Transverse colon (tissue), 4 donors: ENCODE results near the gene TRIL. TPM values are rescaled to one million over a fixed set of nuclear protein-coding genes. Genes with fewer than 3 reads are reported as not detected.

ENCODE experiments used
- DNase-seq: peaks from one replicate; pipeline ENCODE4 v3.0.0-alpha.2; 2019
- H3K27ac ChIP-seq, 4 donors: fragments of 200-600 bp; sonication (generic); 2 replicates each; pipeline ENCODE4 v1.5.1; 2016 to 2018; ENCODE audit warnings: inconsistent platforms in 4 of 4
- H3K27me3 ChIP-seq: fragments of 200-600 bp; sonication (generic); 2 replicates; pipeline ENCODE4 v1.5.1; 2017; ENCODE audit warnings: inconsistent platforms
- H3K36me3 ChIP-seq, 4 donors: fragments of 200-600 bp; sonication (generic); 2 replicates each; pipeline ENCODE4 v1.5.1; 2017 to 2019; ENCODE audit warnings: inconsistent platforms in 4 of 4
- H3K4me1 ChIP-seq, 4 donors: fragments of 200-600 bp; sonication (generic); 2 replicates each; pipeline ENCODE4 v1.5.1; 2017 to 2020; ENCODE audit warnings: inconsistent platforms in 4 of 4
- H3K4me3 ChIP-seq, 4 donors: fragments of 200-600 bp; sonication (generic); 1 replicate in 1 of 4; 2 replicates in 3 of 4; pipeline versions ENCODE4 v1.5.1 to v1.6.1; 2017 to 2019; ENCODE audit warnings: inconsistent platforms in 4 of 4
- H3K9me3 ChIP-seq, 2 donors: fragments of 200-600 bp; sonication (generic); 2 replicates each; pipeline ENCODE4 v1.5.1; 2017 to 2019; ENCODE audit warnings: inconsistent platforms in 2 of 2
- EP300 ChIP-seq: sonication (generic); formaldehyde crosslinking; IDR thresholded peaks from one replicate; pipeline ENCODE4 v1.6.1; 2017; ENCODE audit warnings: antibody characterized with exemption, low read depth
- POLR2A ChIP-seq: fragments of 450-650 bp; IDR thresholded peaks from one replicate; pipeline ENCODE4 v1.6.1; 2016; ENCODE audit warnings: antibody characterized with exemption, mild to moderate bottlenecking, moderate library complexity
- POLR2AphosphoS5 ChIP-seq, 3 donors: sonication (generic); formaldehyde crosslinking; IDR thresholded peaks; one replicate each; pipeline ENCODE4 v1.6.1; 2016; ENCODE audit warnings: antibody characterized with exemption in 3 of 3
- WGBS, 2 donors: methylation state at CpG; one replicate each; pipeline ENCODE4 v1.1.5; 2018; ENCODE audit warnings: low coverage in 1 of 2; 5-methylcytosine and 5-hydroxymethylcytosine counted together
- in situ Hi-C, 4 donors: fragments of 200-750 bp; cut with MboI; loops; one replicate each; pipeline versions ENCODE4 v1.15.0 to v1.15.1; 2017; ENCODE audit warnings: low sequenced_read_pairs in 3 of 4, low pct_ligation_motif_present in 1 of 4, low pct_unique_long_range_greater_than_20kb in 1 of 4
- intact Hi-C: fragments of 100-400 bp; cut with DNase I; formaldehyde crosslinking; loops from one replicate; pipeline ENCODE4 v1.15.1; 2023; ENCODE audit warnings: low total_unique reads
- total RNA-seq, 4 donors: library from RNA; depleted of rRNA; stranded (reverse); fragments of >200 nt; gene quantifications; one replicate each; pipeline ENCODE4 v1.1.0, GENCODE V29; 2016
- TF ChIP-seq, protein P1 (sequence below), 5 experiments: fragments of 200-600 bp in 3 of 5; fragments of 450-650 bp in 2 of 5; sonication (generic) in 3 of 5; IDR thresholded peaks; 1 replicate in 2 of 5; 2 replicates in 3 of 5; pipeline ENCODE4 v1.5.1; 2016 to 2017; ENCODE audit warnings: antibody characterized with exemption in 5 of 5, inconsistent platforms in 3 of 5, mild to moderate bottlenecking in 2 of 5, moderate library complexity in 1 of 5

Gene TRIL
- total RNA-seq, 4 donors from 2014 or later, result 0.79 to 3.0 (median 1.0) TPM

DNA sequence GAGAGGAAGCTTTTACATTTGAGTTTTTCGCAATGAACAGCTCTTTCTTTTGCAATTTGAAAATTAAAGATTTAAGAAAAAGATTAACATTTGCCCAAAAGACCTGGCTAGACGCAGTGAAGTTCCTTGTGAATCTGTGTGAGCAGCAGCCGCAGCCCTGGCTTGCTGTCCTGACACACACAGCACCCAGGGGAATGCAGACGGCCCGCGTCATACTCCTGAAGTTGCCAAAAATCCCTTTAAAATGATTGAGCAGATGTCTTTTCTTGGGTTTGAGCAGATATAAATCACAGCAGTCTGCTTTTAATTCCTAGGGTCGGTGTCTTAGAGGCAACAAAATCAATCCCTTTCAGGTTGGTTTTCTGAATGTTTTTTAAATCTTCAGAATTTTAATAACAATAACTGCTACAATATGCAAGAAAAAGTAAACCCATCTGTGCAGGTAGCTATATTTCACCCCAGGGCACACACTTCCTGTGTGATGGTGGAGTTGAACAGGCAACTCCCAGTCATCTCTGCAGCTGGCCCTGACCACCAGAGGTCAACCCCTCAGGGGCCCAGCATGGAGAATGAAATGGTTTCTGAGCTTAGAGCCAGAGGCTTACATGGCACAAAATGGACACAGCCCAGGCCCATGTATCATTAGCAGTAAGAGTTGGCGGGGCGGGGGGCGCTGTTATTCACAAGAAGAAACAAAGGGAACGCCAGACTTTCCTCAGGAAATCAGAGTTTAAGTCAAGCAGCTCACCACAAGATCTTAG lies 32.2 kb upstream of the TRIL start:
- in situ Hi-C loops, result no loop called here
- Histone ChIP-seq H3K27ac (no peak overlapping the region), H3K36me3 (no peaks in the 10 kb centered on the region), H3K9me3 (no peaks in the 10 kb centered on the region), H3K4me3 (no peak overlapping the region), H3K27me3 (no peaks in the 10 kb centered on the region), H3K4me1 (peaks cover 0 to 12% (median 4%) of the 10 kb centered on the region in 4 donors)
- TF ChIP-seq POLR2A (no peak), POLR2AphosphoS5 (IDR thresholded peaks at IDR 0.05) (no peak), EP300 (no peak)
- TF ChIP-seq, protein P1, sequence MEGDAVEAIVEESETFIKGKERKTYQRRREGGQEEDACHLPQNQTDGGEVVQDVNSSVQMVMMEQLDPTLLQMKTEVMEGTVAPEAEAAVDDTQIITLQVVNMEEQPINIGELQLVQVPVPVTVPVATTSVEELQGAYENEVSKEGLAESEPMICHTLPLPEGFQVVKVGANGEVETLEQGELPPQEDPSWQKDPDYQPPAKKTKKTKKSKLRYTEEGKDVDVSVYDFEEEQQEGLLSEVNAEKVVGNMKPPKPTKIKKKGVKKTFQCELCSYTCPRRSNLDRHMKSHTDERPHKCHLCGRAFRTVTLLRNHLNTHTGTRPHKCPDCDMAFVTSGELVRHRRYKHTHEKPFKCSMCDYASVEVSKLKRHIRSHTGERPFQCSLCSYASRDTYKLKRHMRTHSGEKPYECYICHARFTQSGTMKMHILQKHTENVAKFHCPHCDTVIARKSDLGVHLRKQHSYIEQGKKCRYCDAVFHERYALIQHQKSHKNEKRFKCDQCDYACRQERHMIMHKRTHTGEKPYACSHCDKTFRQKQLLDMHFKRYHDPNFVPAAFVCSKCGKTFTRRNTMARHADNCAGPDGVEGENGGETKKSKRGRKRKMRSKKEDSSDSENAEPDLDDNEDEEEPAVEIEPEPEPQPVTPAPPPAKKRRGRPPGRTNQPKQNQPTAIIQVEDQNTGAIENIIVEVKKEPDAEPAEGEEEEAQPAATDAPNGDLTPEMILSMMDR (IDR thresholded peaks at IDR 0.05), result no peak
- DNase-seq, result no peak
- 66 to 87% methylated on average over 6 to 11 of the region's 11 CpGs for WGBS, 2 donors
- intact Hi-C loops, result no loop called here

DNA sequence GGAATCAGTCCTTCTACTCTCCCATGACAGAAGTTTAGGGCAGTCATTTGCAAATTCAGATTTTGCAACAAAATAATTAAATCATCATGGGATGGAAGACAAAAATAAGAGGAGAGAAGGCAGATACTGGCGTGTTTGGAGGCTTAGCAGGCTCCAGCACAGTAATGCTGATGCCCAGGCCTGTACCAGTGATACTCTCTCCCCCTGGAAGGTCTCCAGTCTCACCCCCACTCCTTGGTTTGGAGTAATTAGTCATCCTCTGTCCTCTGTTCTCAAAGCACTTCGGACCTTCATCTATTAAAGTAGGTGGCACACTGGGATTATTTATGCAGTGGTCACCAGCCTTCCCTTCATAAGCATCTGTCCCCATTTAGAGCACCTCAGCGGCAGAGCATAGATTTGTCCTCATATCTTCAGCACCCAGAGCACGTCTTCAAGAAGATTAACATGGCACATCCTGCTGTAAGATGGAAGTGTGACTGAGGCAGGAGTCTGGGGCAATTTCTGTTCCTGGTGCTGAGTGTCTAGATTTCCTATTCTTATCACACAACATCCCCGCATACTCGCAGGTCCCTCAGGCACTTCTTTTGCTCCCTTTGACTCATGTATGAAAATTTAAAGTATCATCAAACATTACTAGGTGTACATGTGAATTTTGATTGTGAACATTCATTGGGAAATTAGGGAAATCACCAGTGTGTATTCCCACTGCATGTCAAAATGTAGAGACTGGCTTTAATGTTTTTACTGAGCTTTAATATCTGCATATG lies 31.3 kb upstream of the TRIL start:
- H3K4me3 ChIP-seq, result no peak overlapping the region
- DNase-seq, result no peak
- no peaks in the 10 kb centered on the region for H3K27me3 ChIP-seq
- H3K4me1 ChIP-seq, result peaks cover 0 to 19% (median 7%) of the 10 kb centered on the region in 4 donors
- H3K27ac ChIP-seq, result peak overlapping the region in 2 of 4 donors; percentile 11 to 27
- H3K9me3 ChIP-seq, result no peaks in the 10 kb centered on the region
- intact Hi-C loops (no loop called here), in situ Hi-C loops (no loop called here)
- WGBS, 2 donors, result 80 to 83% methylated on average over 3 to 6 of the region's 6 CpGs
- H3K36me3 ChIP-seq, result no peaks in the 10 kb centered on the region
- TF ChIP-seq, protein P1 (IDR thresholded peaks at IDR 0.05), result no peak
- TF ChIP-seq EP300 (no peak), POLR2AphosphoS5 (IDR thresholded peaks at IDR 0.05) (no peak), POLR2A (no peak)

DNA sequence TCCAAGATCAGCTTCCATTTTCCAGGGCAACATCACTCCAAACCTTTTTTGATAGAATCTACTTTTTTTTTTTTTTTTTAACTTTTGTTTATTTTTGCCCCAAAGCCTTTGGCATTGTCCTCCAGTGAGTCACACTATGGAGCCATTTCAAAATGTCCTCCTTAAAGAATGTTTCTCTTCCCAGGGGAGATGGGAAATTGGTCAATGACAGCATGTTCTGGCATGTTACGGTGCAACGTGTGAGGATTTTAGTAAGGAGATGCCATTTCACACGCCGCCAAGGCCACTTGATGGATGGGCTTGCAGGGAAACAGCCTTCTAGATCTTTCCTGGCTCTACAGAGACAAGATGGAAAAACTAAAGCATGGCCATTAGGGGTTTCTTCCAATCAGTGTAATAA lies 30.7 kb upstream of the TRIL start:
- TF ChIP-seq POLR2AphosphoS5 (IDR thresholded peaks at IDR 0.05) (peak; percentile 18 to 67 (median 61)), EP300 (no peak)
- in situ Hi-C loops, result no loop called here
- H3K36me3 ChIP-seq, result no peaks in the 10 kb centered on the region
- H3K27me3 ChIP-seq, result no peaks in the 10 kb centered on the region
- peaks cover 0 to 19% (median 9%) of the 10 kb centered on the region in 4 donors for H3K4me1 ChIP-seq
- no peak overlapping the region for H3K4me3 ChIP-seq
- H3K27ac ChIP-seq, result peak overlapping the region in 3 of 4 donors; percentile 27 to 50 (median 50)
- H3K9me3 ChIP-seq, result no peaks in the 10 kb centered on the region
- intact Hi-C loops, result no loop called here
- WGBS, 2 donors, result 54 to 69% methylated on average over 4 of the region's 4 CpGs
- peak; percentile 21 for DNase-seq

DNA sequence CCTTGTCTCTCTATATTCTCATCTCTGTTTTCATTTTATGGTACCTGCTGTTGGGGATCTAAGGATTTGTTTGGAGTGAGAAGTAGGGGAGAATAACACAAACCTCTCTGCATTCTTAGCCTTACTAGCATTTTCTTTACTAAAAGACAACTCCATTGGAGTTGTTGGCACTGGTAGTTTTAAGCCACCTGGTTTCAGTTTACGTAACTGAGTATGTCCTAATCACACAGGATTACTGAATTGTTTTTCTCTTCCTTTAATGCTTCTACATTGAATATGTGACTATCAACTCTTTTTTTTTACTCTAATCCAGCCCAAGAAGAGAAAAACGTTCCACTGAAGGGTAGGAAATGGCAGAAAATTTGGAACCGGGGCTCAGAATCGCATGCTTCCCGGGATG lies 30.0 kb upstream of the TRIL start:
- peaks cover 0 to 19% (median 9%) of the 10 kb centered on the region in 4 donors for H3K4me1 ChIP-seq
- no peak for DNase-seq
- peak overlapping the region; percentile 27 to 50 (median 44) for H3K27ac ChIP-seq
- TF ChIP-seq, protein P1 (IDR thresholded peaks at IDR 0.05), result no peak
- TF ChIP-seq EP300 (no peak), POLR2A (no peak), POLR2AphosphoS5 (IDR thresholded peaks at IDR 0.05) (no peak)
- in situ Hi-C loops, result no loop called here
- no peaks in the 10 kb centered on the region for H3K36me3 ChIP-seq
- H3K9me3 ChIP-seq, result no peaks in the 10 kb centered on the region
- 84 to 95% methylated on average over 2 to 5 of the region's 5 CpGs for WGBS, 2 donors
- no peak overlapping the region for H3K4me3 ChIP-seq
- H3K27me3 ChIP-seq, result no peaks in the 10 kb centered on the region
- intact Hi-C loops, result no loop called here
